Vagina (tissue), 2 donors: ENCODE measurements around the gene EPHA1.

ENCODE experiments used
- CTCF ChIP-seq, 3 experiments: fragments of 450-650 bp in 2 of 3; fragments of 200-600 bp in 1 of 3; sonication (generic) in 1 of 3; IDR thresholded peaks; one replicate each; pipeline ENCODE4 v1.5.1; 2017 to 2019; ENCODE audit warnings: antibody characterized with exemption in 3 of 3, mild to moderate bottlenecking in 2 of 3, moderate library complexity in 2 of 3
- POLR2A ChIP-seq, 2 donors: fragments of 450-650 bp; IDR thresholded peaks; one replicate each; pipeline ENCODE4 v1.6.1; 2017; ENCODE audit warnings: antibody characterized with exemption in 2 of 2, mild to moderate bottlenecking in 2 of 2, moderate library complexity in 2 of 2

GRCh38 chr7:143392875-143393266 lies 15.8 kb downstream of the EPHA1 start:
- TF ChIP-seq CTCF (IDR thresholded peaks at IDR 0.05) (no peak), POLR2A (IDR thresholded peaks at IDR 0.05) (no peak)
